ENCODE results near the gene SCGB1C2.
"Not testable (repeated sequence)": the region's sequence is repeated elsewhere in the genome, so short reads cannot be mapped to it uniquely, and the experiment has no call there.

Gene SCGB1C2

GRCh38 chr17:162689-163088 is 25.3 kb downstream of the SCGB1C2 start:
- Histone ChIP-seq H3K4me1 (ENCODE audit: control insufficient read depth, low read depth, low read length) (no peaks in the 10 kb centered on the region), H3K4me3 (ENCODE audit: low read length) (no peak overlapping the region), H3K9me3 (ENCODE audit: control insufficient read depth, low read depth, low read length) (no peaks in the 10 kb centered on the region), H3K9ac (ENCODE audit: low read length) (no peak overlapping the region), H3K36me3 (ENCODE audit: control insufficient read depth, low read depth, low read length) (no peaks in the 10 kb centered on the region), H3K27me3 (ENCODE audit: control insufficient read depth, insufficient read depth, low read length) (no peaks in the 10 kb centered on the region), H3K27ac (ENCODE audit: low read length) (no peak overlapping the region)

- H3K27ac ChIP-seq (ENCODE audit: low read length) = no peak overlapping the region
- no peaks in the 10 kb centered on the region for H3K27me3 ChIP-seq (ENCODE audit: control insufficient read depth, insufficient read depth, low read length)
- H3K4me1 ChIP-seq (ENCODE audit: control insufficient read depth, low read depth, low read length) = no peaks in the 10 kb centered on the region
- H3K9ac ChIP-seq (ENCODE audit: low read length) = no peak overlapping the region
- no peaks in the 10 kb centered on the region for H3K9me3 ChIP-seq (ENCODE audit: control insufficient read depth, low read depth, low read length)
- H3K4me3 ChIP-seq (ENCODE audit: low read length) = no peak overlapping the region
- H3K36me3 ChIP-seq (ENCODE audit: control insufficient read depth, low read depth, low read length) = no peaks in the 10 kb centered on the region
These were observed 26.2 kb downstream of the SCGB1C2 start for GRCh38 chr17:163514-164098.

DNA sequence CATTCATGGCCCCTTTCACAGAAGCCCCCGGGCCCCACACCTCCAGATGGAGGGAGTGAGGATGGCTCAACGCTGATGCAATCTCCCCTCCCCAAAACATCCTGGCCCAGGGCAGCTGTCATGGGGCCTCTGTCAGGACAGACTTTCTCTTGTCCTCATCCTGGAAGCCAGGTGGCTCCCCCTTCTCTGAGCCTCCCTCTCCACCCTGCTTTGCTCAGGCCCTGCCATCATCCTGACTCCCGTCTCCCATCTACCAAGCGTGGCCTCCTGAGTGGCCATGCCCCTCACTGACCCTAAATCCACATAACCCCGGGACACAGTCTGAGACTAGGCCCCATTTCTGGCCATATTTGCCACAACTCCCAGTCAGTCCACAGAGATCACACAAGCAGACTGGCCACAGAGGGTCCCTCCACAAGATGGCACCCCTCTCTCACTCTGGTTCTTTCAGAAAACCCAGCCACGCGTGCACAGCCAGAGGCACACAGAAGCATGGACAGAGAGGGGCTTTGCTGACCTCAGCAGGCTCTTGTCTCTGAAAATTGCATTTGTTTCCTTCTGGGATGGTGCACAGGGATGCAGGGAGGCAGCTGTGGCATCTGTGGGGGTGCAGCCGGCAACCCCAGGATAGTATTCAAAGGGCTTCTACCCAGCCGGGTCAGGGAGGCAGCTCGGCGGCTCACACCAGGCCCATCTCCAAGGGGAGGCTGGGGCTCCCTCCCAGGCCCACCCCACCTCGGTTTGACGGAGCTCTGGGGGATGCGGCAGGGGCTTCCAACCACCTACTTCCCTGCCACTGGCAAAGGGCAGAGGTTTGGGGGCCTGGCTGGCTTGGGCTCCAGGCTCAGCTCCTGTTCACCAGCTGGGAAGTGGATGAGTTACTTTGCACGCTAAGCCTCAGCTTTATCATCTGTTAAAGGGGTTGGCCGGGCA is 27.2 kb downstream of the SCGB1C2 start:
- H3K4me3 ChIP-seq (ENCODE audit: low read length) = no peak overlapping the region
- no peaks in the 10 kb centered on the region for H3K36me3 ChIP-seq (ENCODE audit: control insufficient read depth, low read depth, low read length)

DNA sequence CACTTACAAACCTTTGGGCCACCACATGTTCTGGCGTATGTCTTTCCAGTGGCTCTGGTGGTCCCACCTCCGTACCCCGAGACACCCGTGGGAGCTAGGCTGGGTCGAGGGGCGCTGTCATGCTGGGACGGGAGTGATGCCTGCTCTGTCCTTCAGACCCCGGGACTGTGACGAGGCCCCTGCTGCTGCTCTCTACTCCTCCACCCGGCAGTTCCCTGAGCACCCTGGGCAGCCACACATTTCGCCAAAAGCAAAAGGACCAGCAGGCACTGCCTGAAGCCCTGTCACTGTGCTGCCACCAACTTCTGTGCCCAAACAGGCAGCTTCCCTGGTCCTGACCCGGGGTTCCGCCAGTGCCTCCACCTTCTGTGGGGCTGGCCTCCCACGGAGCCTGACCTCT is 28.6 kb downstream of the SCGB1C2 start:
- Histone ChIP-seq H3K36me3 (ENCODE audit: control insufficient read depth, low read depth, low read length) (no peaks in the 10 kb centered on the region), H3K9ac (ENCODE audit: low read length) (no peak overlapping the region), H3K9me3 (ENCODE audit: control insufficient read depth, low read depth, low read length) (no peaks in the 10 kb centered on the region), H3K27ac (ENCODE audit: low read length) (no peak overlapping the region), H3K27me3 (ENCODE audit: control insufficient read depth, insufficient read depth, low read length) (no peaks in the 10 kb centered on the region), H3K4me3 (ENCODE audit: low read length) (no peak overlapping the region), H3K4me1 (ENCODE audit: control insufficient read depth, low read depth, low read length) (no peaks in the 10 kb centered on the region)

More for the DNA sequence above, 27.2 kb downstream of the SCGB1C2 start:
- H3K9me3 ChIP-seq (ENCODE audit: control insufficient read depth, low read depth, low read length) = no peaks in the 10 kb centered on the region
- H3K27ac ChIP-seq (ENCODE audit: low read length) = no peak overlapping the region
- H3K9ac ChIP-seq (ENCODE audit: low read length) = no peak overlapping the region
- H3K4me1 ChIP-seq (ENCODE audit: control insufficient read depth, low read depth, low read length) = no peaks in the 10 kb centered on the region
- no peaks in the 10 kb centered on the region for H3K27me3 ChIP-seq (ENCODE audit: control insufficient read depth, insufficient read depth, low read length)

DNA sequence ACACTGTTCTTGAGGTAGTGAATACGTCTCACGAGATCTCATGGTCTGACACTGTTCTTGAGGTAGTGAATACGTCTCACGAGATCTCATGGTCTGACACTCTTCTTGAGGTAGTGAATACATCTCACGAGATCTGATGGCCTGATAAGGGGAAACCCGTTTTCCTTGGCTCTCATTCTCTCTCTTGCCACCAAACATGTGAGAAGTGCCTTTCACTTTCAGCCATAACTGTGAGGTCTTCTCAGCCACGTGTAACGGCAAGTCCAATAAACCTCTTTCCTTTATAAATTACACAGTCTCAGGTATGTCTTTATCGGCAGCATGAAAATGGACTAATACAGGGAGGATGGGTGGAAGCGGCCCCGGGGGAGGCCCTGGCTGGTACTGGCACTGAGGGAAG is 31.2 kb downstream of the SCGB1C2 start:
- H3K4me1 ChIP-seq (ENCODE audit: control insufficient read depth, low read depth, low read length); H3K27me3 ChIP-seq (ENCODE audit: control insufficient read depth, insufficient read depth, low read length); H3K36me3 ChIP-seq (ENCODE audit: control insufficient read depth, low read depth, low read length); H3K9me3 ChIP-seq (ENCODE audit: control insufficient read depth, low read depth, low read length); H3K9ac ChIP-seq (ENCODE audit: low read length); H3K4me3 ChIP-seq (ENCODE audit: low read length); H3K27ac ChIP-seq (ENCODE audit: low read length): not testable (repeated sequence)

DNA sequence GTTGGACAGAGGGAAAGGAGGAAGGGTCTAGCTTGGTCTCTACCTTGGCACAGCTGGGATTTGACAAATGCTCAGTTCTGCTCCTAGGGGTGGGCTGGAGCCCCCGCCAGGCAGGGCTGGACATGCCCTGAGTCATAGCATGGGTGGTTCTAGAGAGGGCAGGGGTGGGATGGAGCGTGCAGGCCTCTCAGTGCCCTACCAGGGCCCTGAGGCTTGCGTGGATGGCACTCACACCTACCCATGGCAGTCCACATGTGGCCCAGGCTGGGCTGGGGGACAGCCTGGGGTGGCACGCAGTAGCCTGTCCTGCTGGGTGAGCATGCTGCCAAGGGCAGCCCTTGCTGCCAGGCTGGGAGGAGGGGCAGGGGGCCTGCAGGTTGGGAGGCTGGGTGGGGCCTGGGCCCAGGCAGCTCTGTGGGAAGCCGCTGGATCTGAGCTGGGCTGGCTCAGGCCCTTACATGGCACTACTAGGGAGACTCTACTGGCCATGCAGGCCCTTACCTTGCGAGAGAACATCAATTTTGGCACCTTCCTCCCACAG is 32.8 kb downstream of the SCGB1C2 start:
- Histone ChIP-seq H3K9ac (ENCODE audit: low read length) (no peak overlapping the region), H3K27me3 (ENCODE audit: control insufficient read depth, insufficient read depth, low read length) (no peaks in the 10 kb centered on the region), H3K27ac (ENCODE audit: low read length) (no peak overlapping the region), H3K36me3 (ENCODE audit: control insufficient read depth, low read depth, low read length) (no peaks in the 10 kb centered on the region), H3K4me3 (ENCODE audit: low read length) (no peak overlapping the region), H3K9me3 (ENCODE audit: control insufficient read depth, low read depth, low read length) (no peaks in the 10 kb centered on the region), H3K4me1 (ENCODE audit: control insufficient read depth, low read depth, low read length) (no peaks in the 10 kb centered on the region)

GRCh38 chr17:171871-172270 is 34.5 kb downstream of the SCGB1C2 start:
- Histone ChIP-seq H3K9me3 (ENCODE audit: control insufficient read depth, low read depth, low read length) (no peaks in the 10 kb centered on the region), H3K27me3 (ENCODE audit: control insufficient read depth, insufficient read depth, low read length) (no peaks in the 10 kb centered on the region), H3K4me3 (ENCODE audit: low read length) (no peak overlapping the region), H3K9ac (ENCODE audit: low read length) (no peak overlapping the region), H3K4me1 (ENCODE audit: control insufficient read depth, low read depth, low read length) (no peaks in the 10 kb centered on the region), H3K27ac (ENCODE audit: low read length) (no peak overlapping the region), H3K36me3 (ENCODE audit: control insufficient read depth, low read depth, low read length) (no peaks in the 10 kb centered on the region)

DNA sequence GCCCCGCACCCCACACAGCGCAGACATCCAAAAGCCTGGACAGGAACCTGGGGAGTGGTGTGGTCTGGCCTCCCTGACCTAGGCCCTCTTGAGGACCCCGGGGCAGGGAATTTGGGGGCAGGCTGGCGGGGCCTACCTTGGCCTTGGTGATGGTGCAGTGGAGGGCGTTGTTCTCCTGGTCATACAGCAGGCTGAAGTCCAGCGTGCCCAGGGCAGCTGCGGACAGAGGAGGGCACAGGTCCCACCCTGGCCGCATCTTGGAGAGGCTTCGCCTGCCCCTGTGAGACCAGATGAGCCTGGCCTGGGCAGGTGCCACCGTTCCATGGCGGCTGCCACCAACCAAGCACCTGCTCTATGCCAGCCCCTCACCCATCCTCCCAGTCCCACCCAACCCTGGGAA is 35.0 kb downstream of the SCGB1C2 start:
- H3K4me3 ChIP-seq (ENCODE audit: low read length) = no peak overlapping the region
- no peak overlapping the region for H3K27ac ChIP-seq (ENCODE audit: low read length)
- H3K9me3 ChIP-seq (ENCODE audit: control insufficient read depth, low read depth, low read length) = no peaks in the 10 kb centered on the region
- no peaks in the 10 kb centered on the region for H3K4me1 ChIP-seq (ENCODE audit: control insufficient read depth, low read depth, low read length)
- no peaks in the 10 kb centered on the region for H3K36me3 ChIP-seq (ENCODE audit: control insufficient read depth, low read depth, low read length)
- H3K9ac ChIP-seq (ENCODE audit: low read length) = no peak overlapping the region
- peaks cover 2% of the 10 kb centered on the region for H3K27me3 ChIP-seq (ENCODE audit: control insufficient read depth, insufficient read depth, low read length)

GRCh38 chr17:173166-173911 is 36.0 kb downstream of the SCGB1C2 start:
- Histone ChIP-seq H3K9me3 (ENCODE audit: control insufficient read depth, low read depth, low read length) (no peaks in the 10 kb centered on the region), H3K9ac (ENCODE audit: low read length) (no peak overlapping the region), H3K4me1 (ENCODE audit: control insufficient read depth, low read depth, low read length) (no peaks in the 10 kb centered on the region), H3K4me3 (ENCODE audit: low read length) (no peak overlapping the region), H3K27ac (ENCODE audit: low read length) (no peak overlapping the region), H3K27me3 (ENCODE audit: control insufficient read depth, insufficient read depth, low read length) (peaks cover 11% of the 10 kb centered on the region), H3K36me3 (ENCODE audit: control insufficient read depth, low read depth, low read length) (no peaks in the 10 kb centered on the region)

- Histone ChIP-seq H3K36me3 (ENCODE audit: control insufficient read depth, low read depth, low read length) (no peaks in the 10 kb centered on the region), H3K9ac (ENCODE audit: low read length) (no peak overlapping the region), H3K4me1 (ENCODE audit: control insufficient read depth, low read depth, low read length) (no peaks in the 10 kb centered on the region), H3K9me3 (ENCODE audit: control insufficient read depth, low read depth, low read length) (no peaks in the 10 kb centered on the region), H3K27me3 (ENCODE audit: control insufficient read depth, insufficient read depth, low read length) (peaks cover 46% of the 10 kb centered on the region), H3K4me3 (ENCODE audit: low read length) (no peak overlapping the region), H3K27ac (ENCODE audit: low read length) (no peak overlapping the region)
These were observed 39.8 kb downstream of the SCGB1C2 start for GRCh38 chr17:177155-177554.

DNA sequence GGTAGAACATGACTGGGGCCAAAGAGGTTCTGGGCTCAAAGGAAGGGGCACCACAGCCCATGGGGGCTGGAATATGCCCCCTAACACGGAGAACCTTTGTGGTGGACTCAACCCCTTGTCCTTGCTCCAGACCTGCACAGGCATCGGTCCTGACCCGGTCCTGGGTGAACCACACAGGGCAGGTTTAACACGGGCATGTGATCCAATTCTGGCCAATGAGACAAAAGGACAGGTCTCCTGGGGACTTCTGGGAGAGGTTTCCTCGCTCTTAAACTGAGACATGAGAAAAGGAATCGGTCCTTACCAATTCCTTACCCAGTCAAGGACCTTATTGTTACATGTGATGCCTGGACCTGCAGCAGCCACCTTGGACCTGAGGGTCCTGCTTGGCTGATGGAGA is 40.4 kb downstream of the SCGB1C2 start:
- Histone ChIP-seq H3K4me3 (ENCODE audit: low read length) (no peak overlapping the region), H3K9me3 (ENCODE audit: control insufficient read depth, low read depth, low read length) (no peaks in the 10 kb centered on the region), H3K27me3 (ENCODE audit: control insufficient read depth, insufficient read depth, low read length) (peaks cover 52% of the 10 kb centered on the region), H3K36me3 (ENCODE audit: control insufficient read depth, low read depth, low read length) (no peaks in the 10 kb centered on the region), H3K27ac (ENCODE audit: low read length) (no peak overlapping the region), H3K4me1 (ENCODE audit: control insufficient read depth, low read depth, low read length) (no peaks in the 10 kb centered on the region), H3K9ac (ENCODE audit: low read length) (no peak overlapping the region)
